ENCODE results near the gene SPARCL1.

The SPARCL1 gene

GRCh38 chr4:87461281-87461700 is 67.9 kb downstream of the SPARCL1 start:
- TF ChIP-seq TAF1 (IDR thresholded peaks at IDR 0.05; ENCODE audit: borderline replicate concordance, insufficient read depth, low read length) (no peak), POLR2AphosphoS5 (IDR thresholded peaks at IDR 0.05; ENCODE audit: low read depth, low read length) (no peak), SIN3A (IDR thresholded peaks at IDR 0.05; ENCODE audit: borderline replicate concordance, insufficient read depth, low read length) (no peak), FOXP2 (optimal IDR thresholded peaks at IDR 0.05; ENCODE audit: borderline replicate concordance, extremely low read depth, extremely low read length, insufficient read depth) (no peak), REST (IDR thresholded peaks at IDR 0.05; ENCODE audit: insufficient read depth in 1 of 2, low read depth in 2 of 2, low read length in 2 of 2) (no peak)

GRCh38 chr4:87458913-87459312 is 70.3 kb downstream of the SPARCL1 start:
- TF ChIP-seq POLR2AphosphoS5 (IDR thresholded peaks at IDR 0.05; ENCODE audit: low read depth, low read length) (no peak), SIN3A (IDR thresholded peaks at IDR 0.05; ENCODE audit: borderline replicate concordance, insufficient read depth, low read length) (no peak), TAF1 (IDR thresholded peaks at IDR 0.05; ENCODE audit: borderline replicate concordance, insufficient read depth, low read length) (no peak), FOXP2 (optimal IDR thresholded peaks at IDR 0.05; ENCODE audit: borderline replicate concordance, extremely low read depth, extremely low read length, insufficient read depth) (no peak), REST (IDR thresholded peaks at IDR 0.05; ENCODE audit: insufficient read depth in 1 of 2, low read depth in 2 of 2, low read length in 2 of 2) (no peak)

- TF ChIP-seq POLR2AphosphoS5 (IDR thresholded peaks at IDR 0.05; ENCODE audit: low read depth, low read length): no peak
- no peak for TF ChIP-seq SIN3A (IDR thresholded peaks at IDR 0.05; ENCODE audit: borderline replicate concordance, insufficient read depth, low read length)
- no peak for TF ChIP-seq REST (IDR thresholded peaks at IDR 0.05; ENCODE audit: insufficient read depth in 1 of 2, low read depth in 2 of 2, low read length in 2 of 2)
- no peak for TF ChIP-seq TAF1 (IDR thresholded peaks at IDR 0.05; ENCODE audit: borderline replicate concordance, insufficient read depth, low read length)
These were observed 77.6 kb downstream of the SPARCL1 start for GRCh38 chr4:87451537-87451936.

GRCh38 chr4:87445964-87446363 is 83.2 kb downstream of the SPARCL1 start:
- TF ChIP-seq SIN3A (IDR thresholded peaks at IDR 0.05; ENCODE audit: borderline replicate concordance, insufficient read depth, low read length) (no peak), TAF1 (IDR thresholded peaks at IDR 0.05; ENCODE audit: borderline replicate concordance, insufficient read depth, low read length) (no peak), POLR2AphosphoS5 (IDR thresholded peaks at IDR 0.05; ENCODE audit: low read depth, low read length) (no peak), REST (IDR thresholded peaks at IDR 0.05; ENCODE audit: insufficient read depth in 1 of 2, low read depth in 2 of 2, low read length in 2 of 2) (no peak), FOXP2 (optimal IDR thresholded peaks at IDR 0.05; ENCODE audit: borderline replicate concordance, extremely low read depth, extremely low read length, insufficient read depth) (no peak)

GRCh38 chr4:87444741-87445140 is 84.4 kb downstream of the SPARCL1 start:
- no peak for TF ChIP-seq FOXP2 (optimal IDR thresholded peaks at IDR 0.05; ENCODE audit: borderline replicate concordance, extremely low read depth, extremely low read length, insufficient read depth)
- no peak for TF ChIP-seq REST (IDR thresholded peaks at IDR 0.05; ENCODE audit: insufficient read depth in 1 of 2, low read depth in 2 of 2, low read length in 2 of 2)
- no peak for TF ChIP-seq TAF1 (IDR thresholded peaks at IDR 0.05; ENCODE audit: borderline replicate concordance, insufficient read depth, low read length)
- TF ChIP-seq SIN3A (IDR thresholded peaks at IDR 0.05; ENCODE audit: borderline replicate concordance, insufficient read depth, low read length): no peak
- TF ChIP-seq POLR2AphosphoS5 (IDR thresholded peaks at IDR 0.05; ENCODE audit: low read depth, low read length): no peak

Measured in PFSK-1 (cell line).